Neutrophil (primary cell): ENCODE results near the gene EGR2.

Experiments
- H3K27ac ChIP-seq: fragments of 200-600 bp; sonication (generic); 2 replicates; pipeline ENCODE4 v1.5.1; 2016; ENCODE audit warnings: mild to moderate bottlenecking, moderate library complexity
- H3K27me3 ChIP-seq: fragments of 200-600 bp; sonication (generic); 2 replicates; pipeline ENCODE4 v1.6.0; 2016; ENCODE audit warnings: mild to moderate bottlenecking
- H3K36me3 ChIP-seq: fragments of 200-600 bp; sonication (generic); 2 replicates; pipeline ENCODE4 v1.5.1; 2017
- H3K4me1 ChIP-seq, 2 experiments: fragments of 200-600 bp in 1 of 2; sonication (generic) in 1 of 2; 1 replicate in 1 of 2; 2 replicates in 1 of 2; pipeline versions ENCODE4 v1.5.1 to v1.6.1; 2013 to 2016; ENCODE audit warnings: low read depth in 1 of 2, low read length in 1 of 2, mild to moderate bottlenecking in 1 of 2, moderate library complexity in 1 of 2; ENCODE audit not compliant: control insufficient read depth in 1 of 2, insufficient read depth in 1 of 2
- H3K4me3 ChIP-seq, 2 experiments: fragments of 200-600 bp in 1 of 2; sonication (generic) in 1 of 2; 1 replicate in 1 of 2; 2 replicates in 1 of 2; pipeline ENCODE4 v1.5.1; 2013 to 2016; ENCODE audit warnings: low read depth in 1 of 2, low read length in 1 of 2, mild to moderate bottlenecking in 1 of 2, moderate library complexity in 1 of 2
- H3K9me3 ChIP-seq: fragments of 200-600 bp; sonication (generic); 2 replicates; pipeline ENCODE4 v1.5.1; 2016
- TF ChIP-seq, protein P1 (sequence below): fragments of 200-600 bp; sonication (generic); IDR thresholded peaks from 2 replicates; pipeline ENCODE4 v1.5.1; 2016; ENCODE audit warnings: antibody characterized with exemption

EGR2 gene

DNA sequence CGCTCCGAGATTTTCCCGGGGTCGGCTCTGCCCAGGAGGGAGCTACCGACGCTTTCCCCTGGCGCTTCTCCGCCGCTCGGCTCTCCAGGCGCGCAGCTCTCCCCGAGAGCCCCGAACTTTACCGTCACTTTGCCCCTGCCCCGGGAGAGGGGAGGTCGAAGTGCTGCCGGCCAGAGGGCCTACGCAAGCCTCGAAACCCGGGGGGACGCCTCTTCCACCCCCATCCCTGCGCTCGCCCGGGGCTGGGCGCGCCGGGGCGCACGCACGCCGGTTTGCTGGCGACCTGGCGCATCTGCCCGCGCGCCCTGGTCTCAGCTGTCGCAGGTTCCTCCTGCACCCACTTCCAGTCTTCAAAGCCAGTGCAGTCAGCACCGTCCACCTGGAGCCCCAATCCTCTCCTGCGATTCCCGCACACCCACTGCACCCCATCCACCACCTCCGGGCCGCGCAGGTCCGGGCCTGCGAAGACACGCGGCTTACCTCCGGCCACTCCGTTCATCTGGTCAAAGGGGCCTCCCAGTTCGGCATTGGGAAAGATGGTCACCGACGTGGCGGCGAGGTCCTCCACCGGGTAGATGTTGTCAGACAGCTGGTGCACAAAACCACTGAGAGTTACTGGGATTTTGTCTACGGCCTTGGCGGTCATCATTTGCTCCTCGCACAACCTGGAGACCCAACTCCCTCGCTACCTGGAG lies 638 bp downstream of the EGR2 start:
- H3K4me1 ChIP-seq, result peaks cover 31 to 34% of the 10 kb centered on the region in 2 experiments
- TF ChIP-seq, protein P1, sequence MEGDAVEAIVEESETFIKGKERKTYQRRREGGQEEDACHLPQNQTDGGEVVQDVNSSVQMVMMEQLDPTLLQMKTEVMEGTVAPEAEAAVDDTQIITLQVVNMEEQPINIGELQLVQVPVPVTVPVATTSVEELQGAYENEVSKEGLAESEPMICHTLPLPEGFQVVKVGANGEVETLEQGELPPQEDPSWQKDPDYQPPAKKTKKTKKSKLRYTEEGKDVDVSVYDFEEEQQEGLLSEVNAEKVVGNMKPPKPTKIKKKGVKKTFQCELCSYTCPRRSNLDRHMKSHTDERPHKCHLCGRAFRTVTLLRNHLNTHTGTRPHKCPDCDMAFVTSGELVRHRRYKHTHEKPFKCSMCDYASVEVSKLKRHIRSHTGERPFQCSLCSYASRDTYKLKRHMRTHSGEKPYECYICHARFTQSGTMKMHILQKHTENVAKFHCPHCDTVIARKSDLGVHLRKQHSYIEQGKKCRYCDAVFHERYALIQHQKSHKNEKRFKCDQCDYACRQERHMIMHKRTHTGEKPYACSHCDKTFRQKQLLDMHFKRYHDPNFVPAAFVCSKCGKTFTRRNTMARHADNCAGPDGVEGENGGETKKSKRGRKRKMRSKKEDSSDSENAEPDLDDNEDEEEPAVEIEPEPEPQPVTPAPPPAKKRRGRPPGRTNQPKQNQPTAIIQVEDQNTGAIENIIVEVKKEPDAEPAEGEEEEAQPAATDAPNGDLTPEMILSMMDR, result no peak
- peak overlapping the region; percentile 90 for H3K27ac ChIP-seq
- H3K36me3 ChIP-seq, result no peaks in the 10 kb centered on the region
- H3K9me3 ChIP-seq, result no peaks in the 10 kb centered on the region
- H3K27me3 ChIP-seq, result peaks cover 69% of the 10 kb centered on the region
- H3K4me3 ChIP-seq, result peak overlapping the region; percentile 84 to 98

GRCh38 chr10:62814756-62815380 lies 1.3 kb downstream of the EGR2 start:
- no peaks in the 10 kb centered on the region for H3K9me3 ChIP-seq
- TF ChIP-seq, protein P1, result no peak
- H3K27ac ChIP-seq, result no peak overlapping the region
- peaks cover 62% of the 10 kb centered on the region for H3K27me3 ChIP-seq
- peaks cover 31 to 34% of the 10 kb centered on the region in 2 experiments for H3K4me1 ChIP-seq
- peak overlapping the region in 1 of 2 experiments; percentile 98 for H3K4me3 ChIP-seq
- H3K36me3 ChIP-seq, result no peaks in the 10 kb centered on the region

DNA sequence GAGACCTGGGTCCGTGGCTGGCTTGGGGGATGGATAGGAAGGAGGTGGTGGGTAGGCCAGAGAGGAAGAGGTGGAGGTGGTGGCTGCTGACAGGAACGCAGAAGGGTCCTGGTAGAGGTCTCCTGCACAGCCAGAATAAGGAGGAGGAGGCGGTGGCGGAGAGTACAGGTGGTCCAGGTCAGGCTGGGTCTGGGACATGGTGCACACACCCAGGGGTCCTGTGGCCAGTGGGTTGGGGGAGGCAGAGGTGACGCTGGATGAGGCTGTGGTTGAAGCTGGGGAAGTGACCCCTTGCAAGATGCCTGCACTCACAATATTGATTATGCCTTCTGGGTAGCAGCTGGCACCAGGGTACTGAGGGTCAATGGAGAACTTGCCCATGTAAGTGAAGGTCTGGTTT lies 2.2 kb downstream of the EGR2 start:
- peaks cover 31 to 33% of the 10 kb centered on the region in 2 experiments for H3K4me1 ChIP-seq
- H3K36me3 ChIP-seq, result peaks cover 1% of the 10 kb centered on the region
- no peak overlapping the region for H3K27ac ChIP-seq
- H3K9me3 ChIP-seq, result no peaks in the 10 kb centered on the region
- H3K27me3 ChIP-seq, result peaks cover 53% of the 10 kb centered on the region
- H3K4me3 ChIP-seq, result no peak overlapping the region
- TF ChIP-seq, protein P1, result no peak

GRCh38 chr10:62813453-62813852 lies 2.7 kb downstream of the EGR2 start:
- H3K4me3 ChIP-seq, result no peak overlapping the region
- no peak overlapping the region for H3K27ac ChIP-seq
- TF ChIP-seq, protein P1, result no peak
- peaks cover 28 to 29% of the 10 kb centered on the region in 2 experiments for H3K4me1 ChIP-seq
- H3K27me3 ChIP-seq, result peaks cover 48% of the 10 kb centered on the region
- no peaks in the 10 kb centered on the region for H3K9me3 ChIP-seq
- H3K36me3 ChIP-seq, result peaks cover 6% of the 10 kb centered on the region

- TF ChIP-seq, protein P1, result no peak
- Histone ChIP-seq H3K4me3 (no peak overlapping the region), H3K36me3 (peaks cover 8% of the 10 kb centered on the region), H3K4me1 (peaks cover 22 to 23% of the 10 kb centered on the region in 2 experiments), H3K27ac (no peak overlapping the region), H3K27me3 (peaks cover 42% of the 10 kb centered on the region), H3K9me3 (no peaks in the 10 kb centered on the region)
These were observed 3.3 kb downstream of the EGR2 start for GRCh38 chr10:62812672-62813439.
